NCI-H526 treated with DMSO at 0.1 percent for 48 hours (cell line): ENCODE data around the gene CTBP2.

Experiments used
- DNase-seq: peaks from one replicate; lab custom pipeline; 2025; lab: John Stamatoyannopoulos, UW

The CTBP2 gene

DNA sequence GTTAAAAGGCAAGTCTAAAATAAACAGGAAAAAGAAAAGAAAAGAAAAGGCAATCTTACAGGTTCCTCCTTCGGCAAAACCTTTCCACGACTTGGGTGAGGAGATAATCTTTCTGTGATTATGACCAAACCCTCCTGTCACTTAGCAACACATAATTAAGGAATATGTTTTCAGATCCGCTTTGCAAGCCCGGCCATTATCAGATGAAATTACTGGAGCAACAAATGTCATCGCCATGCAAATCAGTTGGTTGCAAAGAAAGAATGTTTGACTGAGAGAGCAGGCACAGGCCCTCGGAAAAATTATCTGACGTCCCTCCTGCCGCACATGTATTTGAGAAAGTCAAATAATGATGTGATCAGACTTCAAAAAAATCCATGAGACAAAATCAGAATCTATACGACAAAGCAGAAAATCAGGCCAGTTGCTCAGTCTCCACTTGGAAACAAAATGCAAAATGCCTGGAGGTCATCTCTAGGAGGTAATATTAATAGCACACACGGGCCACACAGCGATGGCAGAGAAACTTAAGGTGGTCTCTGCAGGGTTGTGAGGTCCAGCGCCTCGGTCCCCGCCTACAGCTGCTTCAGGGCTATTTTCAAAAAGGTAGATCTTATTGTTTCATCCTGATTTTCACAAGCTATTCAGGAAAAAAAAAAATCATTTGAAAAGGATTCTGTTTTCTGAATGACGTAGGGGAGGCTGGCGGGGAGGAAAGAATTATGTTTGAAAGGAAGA lies 135.7 kb downstream of the CTBP2 start:
- DNase-seq = peak; percentile 88

GRCh38 chr10:125023862-125024496 lies 136.4 kb downstream of the CTBP2 start:
- DNase-seq = peak; percentile 54

GRCh38 chr10:125023255-125023654 lies 137.1 kb downstream of the CTBP2 start:
- DNase-seq = peak; percentile 9

- DNase-seq = no peak
Observed at GRCh38 chr10:125022671-125023070, 137.7 kb downstream of the CTBP2 start.

- no peak for DNase-seq
Observed at GRCh38 chr10:125021686-125022344, 138.5 kb downstream of the CTBP2 start.

DNA sequence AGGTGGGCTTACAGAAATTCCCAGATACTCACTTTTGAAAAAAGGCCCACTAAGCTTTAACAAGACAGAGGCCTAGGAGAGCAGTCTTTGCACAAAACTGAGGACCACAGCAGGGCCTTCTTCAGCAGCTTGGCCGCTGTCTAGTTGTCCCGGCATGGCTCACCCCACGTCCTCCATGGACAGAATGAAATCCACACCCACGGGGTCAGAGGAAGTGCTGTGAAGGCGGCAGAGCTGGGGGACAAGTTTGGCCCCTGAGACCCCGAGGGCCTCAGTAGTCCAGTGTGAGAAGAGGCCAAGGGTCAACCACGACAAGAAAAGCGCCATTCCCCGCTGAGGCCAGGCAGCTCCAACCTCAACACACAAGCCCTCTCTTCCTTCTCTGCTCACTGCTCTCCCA lies 139.5 kb downstream of the CTBP2 start:
- no peak for DNase-seq

DNA sequence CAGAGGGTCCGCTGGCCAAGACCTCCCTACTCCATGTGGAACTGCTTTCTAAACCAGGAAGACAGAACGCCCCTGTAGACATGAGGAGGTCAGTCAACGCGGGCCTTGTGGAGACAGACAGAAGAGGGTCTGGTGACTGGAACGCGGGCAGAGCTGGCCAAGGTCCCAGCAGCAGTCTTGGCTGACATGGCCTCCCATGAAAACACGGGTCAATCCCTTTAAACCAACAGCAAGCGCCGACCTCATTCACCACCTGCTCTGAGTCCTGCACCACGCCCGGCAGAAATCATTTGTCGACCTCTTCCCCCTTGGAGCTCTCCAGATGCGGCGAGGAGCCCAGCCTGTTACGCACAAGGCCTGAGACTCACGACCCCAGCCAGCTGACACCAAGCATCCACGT lies 140.0 kb downstream of the CTBP2 start:
- no peak for DNase-seq

GRCh38 chr10:125018576-125019143 lies 141.7 kb downstream of the CTBP2 start:
- no peak for DNase-seq

GRCh38 chr10:125017547-125018298 lies 142.6 kb downstream of the CTBP2 start:
- no peak for DNase-seq

- no peak for DNase-seq
Observed at GRCh38 chr10:125016611-125017202, 143.7 kb downstream of the CTBP2 start.

GRCh38 chr10:125016123-125016522 lies 144.2 kb downstream of the CTBP2 start:
- no peak for DNase-seq

- DNase-seq = no peak
Observed at GRCh38 chr10:125015356-125015944, 144.9 kb downstream of the CTBP2 start.

- DNase-seq = no peak
Observed at GRCh38 chr10:125014836-125015355, 145.5 kb downstream of the CTBP2 start.

DNA sequence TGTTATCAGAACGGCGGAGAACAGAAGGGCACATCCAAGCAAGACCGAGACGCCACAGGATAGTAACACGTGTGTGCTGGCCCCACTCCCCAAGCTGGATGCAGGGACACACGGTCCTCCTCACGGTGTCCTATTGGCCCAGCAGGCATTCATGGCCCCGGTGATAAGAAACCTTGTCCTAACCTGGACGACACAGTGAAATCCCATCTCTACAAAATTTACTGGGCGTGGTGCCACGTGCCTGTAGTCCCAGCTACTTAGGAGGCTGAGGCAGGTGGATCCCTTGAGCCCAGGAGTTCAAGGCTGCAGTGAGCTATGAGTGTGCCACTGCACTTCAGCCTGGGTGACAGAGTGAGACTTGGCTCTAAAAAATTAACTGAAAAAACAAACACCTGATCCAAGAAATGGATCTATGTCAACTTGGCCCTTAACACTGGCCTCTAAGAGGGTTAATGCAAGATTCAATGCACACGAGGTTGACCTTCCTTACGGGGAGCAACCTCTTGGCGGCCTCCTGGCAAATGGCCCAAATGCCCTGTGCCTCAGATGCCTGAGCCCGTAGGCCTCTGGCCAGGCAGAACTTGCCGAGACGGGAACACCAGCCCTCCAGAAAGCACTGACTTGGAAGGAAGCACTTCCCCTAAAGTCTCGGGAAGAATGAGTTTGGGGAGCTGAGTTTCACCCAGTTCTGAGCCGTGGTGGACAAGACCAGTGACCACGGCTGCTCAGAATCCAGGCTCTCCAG lies 146.1 kb downstream of the CTBP2 start:
- DNase-seq = no peak

DNA sequence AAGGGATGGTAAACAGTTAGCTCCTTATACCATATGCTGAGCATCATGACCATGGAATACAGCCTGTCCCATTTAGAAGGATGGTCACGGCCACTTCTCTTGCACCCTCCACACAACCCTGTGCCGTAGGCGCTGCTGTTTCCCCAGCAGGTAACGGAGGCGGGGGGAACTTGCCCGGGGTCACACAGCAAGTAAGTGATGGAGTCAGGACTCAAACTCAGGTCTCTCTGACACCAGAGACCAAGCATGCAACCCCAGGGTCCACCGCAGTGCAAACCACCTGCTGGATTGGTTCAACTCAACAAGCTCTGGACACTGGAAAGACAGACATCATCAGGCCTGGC lies 146.9 kb downstream of the CTBP2 start:
- DNase-seq = no peak

DNA sequence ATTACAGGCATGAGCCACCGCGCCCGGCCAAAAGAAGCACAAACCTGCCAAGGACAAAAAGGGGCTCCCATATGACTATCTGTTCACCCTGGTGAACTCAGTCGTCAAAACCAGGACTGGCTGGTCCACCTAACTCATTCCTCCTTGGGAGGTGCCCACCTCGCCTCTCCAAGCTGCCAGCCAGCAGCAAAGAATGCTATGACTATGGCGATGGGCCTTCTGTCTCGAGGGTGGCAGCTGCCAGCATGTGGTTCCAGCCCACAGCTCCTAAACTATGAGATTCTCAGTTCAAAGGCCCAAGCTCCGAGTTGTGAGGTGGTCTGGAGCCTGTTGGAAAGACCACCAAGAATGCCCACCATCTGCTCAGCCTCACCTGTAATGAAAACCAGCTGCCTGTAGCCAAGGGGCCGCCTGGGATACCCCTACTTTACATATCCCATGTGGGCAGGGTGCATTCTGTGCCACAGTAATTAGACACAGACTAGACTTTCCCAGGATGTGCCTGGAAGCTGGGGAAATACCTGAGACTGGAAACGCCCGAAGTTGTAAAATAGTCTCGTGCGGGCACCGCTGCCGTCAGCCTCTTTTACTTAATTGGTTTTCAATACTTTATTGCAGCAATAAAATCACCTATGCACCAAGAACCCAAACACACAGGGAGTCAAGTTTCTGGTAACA lies 147.4 kb downstream of the CTBP2 start:
- DNase-seq = peak; percentile 7

DNA sequence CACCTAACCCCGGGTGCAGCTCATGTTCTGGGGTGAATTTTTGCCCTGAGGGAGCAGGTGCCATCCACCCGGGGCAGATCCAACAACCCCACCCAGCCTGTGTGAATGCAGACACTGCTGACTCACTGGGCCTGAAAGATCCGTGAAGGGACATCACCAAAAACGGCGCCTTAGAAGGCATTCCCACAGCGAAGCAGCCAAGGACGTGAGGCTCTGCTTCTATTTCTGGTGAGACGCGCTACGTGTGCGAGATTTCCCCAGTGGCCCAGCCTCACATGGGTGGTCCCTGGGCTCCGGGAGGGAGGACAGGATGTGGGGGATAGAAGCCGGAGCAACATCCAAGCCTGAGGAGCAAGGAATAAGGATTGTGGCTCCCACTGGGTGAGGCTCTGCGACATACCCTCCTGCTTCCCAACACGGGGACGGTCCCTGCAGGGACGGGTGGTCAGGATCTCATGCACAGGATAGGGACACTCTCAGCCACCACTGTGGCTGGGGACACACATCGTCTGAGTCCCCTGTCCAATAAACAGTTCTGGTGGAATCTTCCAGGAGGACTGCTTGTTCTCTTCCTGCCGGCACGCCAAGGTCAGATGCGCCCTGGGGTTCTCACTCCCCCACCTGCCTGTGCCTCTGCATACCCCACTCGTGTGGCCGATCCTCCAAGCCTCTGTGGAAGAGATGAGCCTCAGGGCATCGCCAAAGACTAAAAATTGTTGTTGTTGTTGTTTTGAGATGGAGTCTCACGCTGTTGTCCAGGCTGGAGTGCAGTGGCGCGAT lies 148.2 kb downstream of the CTBP2 start:
- DNase-seq = no peak

- no peak for DNase-seq
Observed at GRCh38 chr10:125011171-125011925, 149.0 kb downstream of the CTBP2 start.
